ENCODE results near the gene EPG5. TPM values are rescaled to one million over a fixed set of nuclear protein-coding genes. Genes with fewer than 3 reads are reported as not detected.

EPG5 gene
- total RNA-seq, 1 donor: 94.8 TPM

DNA sequence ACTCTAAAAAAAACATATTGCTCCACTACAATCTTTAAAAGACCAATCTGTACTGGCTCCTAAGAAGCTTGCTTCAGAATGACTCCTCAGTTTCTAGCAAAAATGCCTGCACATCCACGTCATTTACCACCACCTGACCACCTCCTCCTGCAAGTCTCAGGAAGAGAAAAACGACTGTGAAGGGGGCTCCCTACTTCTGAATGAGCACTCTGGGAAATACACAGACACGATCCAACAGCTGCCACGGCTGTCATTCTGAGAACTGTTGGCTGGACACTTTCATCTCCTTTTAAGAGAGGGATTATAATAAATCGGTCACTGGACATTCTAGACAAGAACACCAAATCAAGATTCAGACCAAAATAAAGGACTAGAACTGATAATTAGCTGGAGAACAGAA is 21.5 kb downstream of the EPG5 start:
- Histone ChIP-seq H3K4me1 (ENCODE audit: insufficient read depth, low read length) (peaks cover 26% of the 10 kb centered on the region), H3K27ac (ENCODE audit: low read depth, low read length) (peak overlapping the region; percentile 2), H3K9me3 (ENCODE audit: low read depth, low read length) (no peaks in the 10 kb centered on the region), H3K4me2 (ENCODE audit: insufficient read depth, low read length) (no peak overlapping the region), H3K79me2 (ENCODE audit: insufficient read depth, low read length) (peaks cover 66% of the 10 kb centered on the region), H3K36me3 (ENCODE audit: insufficient read depth, low read length) (peaks cover 99% of the 10 kb centered on the region), H3K4me3 (ENCODE audit: insufficient read depth, low read length) (no peak overlapping the region), H3K27me3 (ENCODE audit: insufficient read depth, low read length) (no peaks in the 10 kb centered on the region), H4K20me1 (ENCODE audit: insufficient read depth, low read length) (no peaks in the 10 kb centered on the region), H2AFZ (ENCODE audit: low read length) (no peak overlapping the region)
- TF ChIP-seq, protein P1, sequence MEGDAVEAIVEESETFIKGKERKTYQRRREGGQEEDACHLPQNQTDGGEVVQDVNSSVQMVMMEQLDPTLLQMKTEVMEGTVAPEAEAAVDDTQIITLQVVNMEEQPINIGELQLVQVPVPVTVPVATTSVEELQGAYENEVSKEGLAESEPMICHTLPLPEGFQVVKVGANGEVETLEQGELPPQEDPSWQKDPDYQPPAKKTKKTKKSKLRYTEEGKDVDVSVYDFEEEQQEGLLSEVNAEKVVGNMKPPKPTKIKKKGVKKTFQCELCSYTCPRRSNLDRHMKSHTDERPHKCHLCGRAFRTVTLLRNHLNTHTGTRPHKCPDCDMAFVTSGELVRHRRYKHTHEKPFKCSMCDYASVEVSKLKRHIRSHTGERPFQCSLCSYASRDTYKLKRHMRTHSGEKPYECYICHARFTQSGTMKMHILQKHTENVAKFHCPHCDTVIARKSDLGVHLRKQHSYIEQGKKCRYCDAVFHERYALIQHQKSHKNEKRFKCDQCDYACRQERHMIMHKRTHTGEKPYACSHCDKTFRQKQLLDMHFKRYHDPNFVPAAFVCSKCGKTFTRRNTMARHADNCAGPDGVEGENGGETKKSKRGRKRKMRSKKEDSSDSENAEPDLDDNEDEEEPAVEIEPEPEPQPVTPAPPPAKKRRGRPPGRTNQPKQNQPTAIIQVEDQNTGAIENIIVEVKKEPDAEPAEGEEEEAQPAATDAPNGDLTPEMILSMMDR (IDR thresholded peaks at IDR 0.05; ENCODE audit: extremely low read depth, low read depth, low read length): no peak
- no peak for DNase-seq (ENCODE audit: insufficient read length, low spot score, missing footprints)

DNA sequence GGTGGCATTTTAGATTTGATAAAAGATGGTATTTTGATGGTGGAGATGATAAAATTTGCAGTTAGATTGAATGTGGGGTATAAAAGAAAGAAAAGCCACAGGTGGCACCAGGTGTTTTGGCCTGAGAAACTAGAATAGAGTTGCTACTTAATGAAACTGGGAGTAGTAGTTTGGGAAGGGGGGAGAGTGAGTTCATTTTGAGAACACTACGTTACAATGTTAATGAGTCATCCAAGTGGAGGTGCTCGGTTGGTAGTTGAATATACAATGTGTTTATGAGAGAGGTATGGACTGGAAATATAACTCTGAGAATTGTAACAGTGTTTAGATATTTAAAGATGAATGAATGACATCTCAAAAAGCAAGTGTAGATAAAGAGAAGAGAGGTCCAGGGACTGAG is 26.4 kb downstream of the EPG5 start:
- TF ChIP-seq, protein P1 (IDR thresholded peaks at IDR 0.05; ENCODE audit: extremely low read depth, low read depth, low read length): no peak
- H3K9me3 ChIP-seq (ENCODE audit: low read depth, low read length): no peaks in the 10 kb centered on the region
- DNase-seq (ENCODE audit: insufficient read length, low spot score, missing footprints): no peak
- H3K79me2 ChIP-seq (ENCODE audit: insufficient read depth, low read length): peaks cover 52% of the 10 kb centered on the region
- no peaks in the 10 kb centered on the region for H3K27me3 ChIP-seq (ENCODE audit: insufficient read depth, low read length)
- no peak overlapping the region for H3K27ac ChIP-seq (ENCODE audit: low read depth, low read length)
- H3K4me3 ChIP-seq (ENCODE audit: insufficient read depth, low read length): no peak overlapping the region
- H3K36me3 ChIP-seq (ENCODE audit: insufficient read depth, low read length): peaks cover 87% of the 10 kb centered on the region
- H2AFZ ChIP-seq (ENCODE audit: low read length): no peak overlapping the region
- H4K20me1 ChIP-seq (ENCODE audit: insufficient read depth, low read length): peaks cover under 1% of the 10 kb centered on the region
- peaks cover 12% of the 10 kb centered on the region for H3K4me1 ChIP-seq (ENCODE audit: insufficient read depth, low read length)
- no peak overlapping the region for H3K4me2 ChIP-seq (ENCODE audit: insufficient read depth, low read length)

DNA sequence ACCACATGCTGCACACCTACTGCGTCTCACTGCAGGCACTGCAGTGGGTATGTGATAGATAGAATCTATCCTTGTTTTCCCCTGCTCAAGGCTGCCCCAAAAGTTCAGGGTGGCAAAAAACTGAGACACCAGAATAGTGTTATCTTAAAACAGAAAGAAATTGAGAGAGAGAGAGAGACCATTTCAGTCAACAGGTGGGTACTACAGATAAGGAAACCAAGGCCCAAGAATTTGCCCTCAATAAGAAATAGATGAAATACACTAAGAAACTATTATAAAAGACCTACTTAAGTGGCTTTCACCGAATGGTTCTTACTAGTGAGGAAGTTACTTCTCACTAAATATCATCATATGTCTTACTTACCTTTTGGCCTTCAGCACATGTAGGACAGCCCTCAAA is 27.9 kb downstream of the EPG5 start:
- Histone ChIP-seq H3K4me2 (ENCODE audit: insufficient read depth, low read length) (no peak overlapping the region), H3K9me3 (ENCODE audit: low read depth, low read length) (no peaks in the 10 kb centered on the region), H3K27me3 (ENCODE audit: insufficient read depth, low read length) (no peaks in the 10 kb centered on the region), H3K36me3 (ENCODE audit: insufficient read depth, low read length) (peaks cover 82% of the 10 kb centered on the region), H4K20me1 (ENCODE audit: insufficient read depth, low read length) (peaks cover 5% of the 10 kb centered on the region), H3K79me2 (ENCODE audit: insufficient read depth, low read length) (peaks cover 58% of the 10 kb centered on the region), H3K4me3 (ENCODE audit: insufficient read depth, low read length) (no peak overlapping the region), H3K27ac (ENCODE audit: low read depth, low read length) (no peak overlapping the region), H3K4me1 (ENCODE audit: insufficient read depth, low read length) (peaks cover 17% of the 10 kb centered on the region), H2AFZ (ENCODE audit: low read length) (no peak overlapping the region)
- no peak for DNase-seq (ENCODE audit: insufficient read length, low spot score, missing footprints)
- TF ChIP-seq, protein P1 (IDR thresholded peaks at IDR 0.05; ENCODE audit: extremely low read depth, low read depth, low read length): no peak

DNA sequence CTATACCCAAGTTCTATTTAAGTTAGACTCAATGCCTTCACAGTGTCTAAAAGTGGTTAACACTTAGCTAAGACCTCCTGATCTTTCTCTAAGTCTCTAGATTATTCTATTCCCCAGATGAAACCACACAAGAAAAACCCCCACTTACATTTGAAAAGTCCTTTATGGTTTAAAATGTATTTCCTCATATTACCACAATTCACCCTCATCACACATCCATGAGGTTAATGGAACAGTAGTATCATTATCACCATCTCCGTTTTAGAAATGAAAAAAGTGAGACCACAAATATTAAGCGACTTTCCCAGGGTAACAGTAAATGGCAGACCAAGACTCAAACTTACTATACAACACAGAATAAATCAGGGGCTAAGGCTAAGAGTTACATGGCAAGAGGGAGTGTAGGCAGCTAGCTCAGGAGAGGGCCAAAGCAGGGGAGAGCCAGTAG is 28.6 kb downstream of the EPG5 start:
- Histone ChIP-seq H3K4me2 (ENCODE audit: insufficient read depth, low read length) (no peak overlapping the region), H2AFZ (ENCODE audit: low read length) (no peak overlapping the region), H3K36me3 (ENCODE audit: insufficient read depth, low read length) (peaks cover 83% of the 10 kb centered on the region), H3K9me3 (ENCODE audit: low read depth, low read length) (no peaks in the 10 kb centered on the region), H3K27me3 (ENCODE audit: insufficient read depth, low read length) (no peaks in the 10 kb centered on the region), H4K20me1 (ENCODE audit: insufficient read depth, low read length) (peaks cover 5% of the 10 kb centered on the region), H3K4me3 (ENCODE audit: insufficient read depth, low read length) (no peak overlapping the region), H3K79me2 (ENCODE audit: insufficient read depth, low read length) (peaks cover 61% of the 10 kb centered on the region), H3K4me1 (ENCODE audit: insufficient read depth, low read length) (peaks cover 17% of the 10 kb centered on the region), H3K27ac (ENCODE audit: low read depth, low read length) (no peak overlapping the region)
- DNase-seq (ENCODE audit: insufficient read length, low spot score, missing footprints): no peak
- TF ChIP-seq, protein P1 (IDR thresholded peaks at IDR 0.05; ENCODE audit: extremely low read depth, low read depth, low read length): no peak
